GM19240 (cell line): ENCODE data around the gene GCH1.
"Not testable (repeated sequence)": the region's sequence is repeated elsewhere in the genome, so short reads cannot be mapped to it uniquely, and the experiment has no call there.

ENCODE experiments used
- DNase-seq: peaks from one replicate; pipeline ENCODE4 v3.0.0; 2011; ENCODE audit warnings: low spot score; ENCODE audit not compliant: insufficient read length

The GCH1 gene, protein sequence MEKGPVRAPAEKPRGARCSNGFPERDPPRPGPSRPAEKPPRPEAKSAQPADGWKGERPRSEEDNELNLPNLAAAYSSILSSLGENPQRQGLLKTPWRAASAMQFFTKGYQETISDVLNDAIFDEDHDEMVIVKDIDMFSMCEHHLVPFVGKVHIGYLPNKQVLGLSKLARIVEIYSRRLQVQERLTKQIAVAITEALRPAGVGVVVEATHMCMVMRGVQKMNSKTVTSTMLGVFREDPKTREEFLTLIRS

DNA sequence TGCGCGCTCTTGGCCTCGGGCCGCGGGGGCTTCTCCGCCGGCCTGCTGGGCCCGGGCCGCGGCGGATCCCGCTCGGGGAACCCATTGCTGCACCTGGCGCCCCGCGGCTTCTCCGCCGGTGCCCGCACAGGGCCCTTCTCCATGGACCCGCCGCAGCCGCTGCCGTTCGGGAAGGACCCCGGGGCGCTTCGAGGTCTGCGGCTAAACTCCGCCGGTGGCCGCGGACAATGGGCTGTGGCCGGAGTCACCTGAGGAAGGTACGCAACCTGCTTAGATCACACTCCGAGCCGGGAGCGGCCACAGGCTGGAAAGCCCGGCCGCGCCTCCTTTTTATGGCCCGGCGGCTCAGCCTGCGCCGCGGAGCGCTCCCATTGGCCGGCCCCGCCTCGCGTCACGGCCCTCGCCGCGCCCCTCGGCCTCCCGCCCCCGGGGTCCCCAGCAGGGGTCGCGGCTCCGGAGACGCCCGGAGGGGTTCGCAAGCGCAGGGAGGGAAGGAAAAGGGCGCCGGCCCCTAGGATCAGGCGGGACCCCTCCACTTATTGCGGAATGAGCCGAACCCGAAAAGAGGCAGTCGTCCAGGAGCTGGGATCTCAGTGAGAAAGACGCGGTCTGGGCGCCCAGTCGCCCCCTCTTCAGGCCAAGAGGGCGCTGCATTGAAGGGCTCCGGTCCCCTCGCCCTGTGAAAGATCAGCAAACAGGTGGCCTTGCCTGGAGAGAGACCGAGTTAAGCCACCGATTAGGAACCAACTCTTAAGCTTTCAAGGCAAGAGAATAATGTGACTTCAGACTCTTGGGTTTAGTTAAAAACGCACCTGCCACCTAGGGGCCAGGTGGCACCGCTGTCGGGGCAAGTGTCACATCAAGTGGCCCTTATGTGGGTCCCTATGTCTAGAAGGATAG is at the start of gene GCH1:
Gene GCH1 (minus strand): TSS at position 306 of the 900 bp plus-strand sequence. CDS start 163 bp downstream, at position 143.
- no peak for DNase-seq

DNA sequence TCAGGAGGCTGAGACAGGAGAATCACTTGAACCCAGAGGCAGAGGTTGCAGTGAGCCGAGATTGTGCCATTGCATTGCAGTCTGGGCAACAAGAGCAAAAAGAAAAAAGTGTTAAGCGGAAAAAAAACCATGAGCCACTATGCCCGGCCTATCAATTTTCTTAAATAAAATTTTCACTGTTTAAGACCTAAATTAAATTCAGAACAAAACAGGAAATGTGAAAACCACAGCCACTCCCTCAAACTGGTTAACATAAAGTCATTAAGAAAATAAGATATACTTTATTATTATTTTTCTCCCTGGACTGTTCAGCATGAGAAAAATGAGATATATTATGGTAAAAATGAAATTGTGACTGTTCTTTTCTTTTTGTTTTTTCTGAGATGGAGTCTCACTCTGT is 44.6 kb upstream of the GCH1 start:
- no peak for DNase-seq

DNA sequence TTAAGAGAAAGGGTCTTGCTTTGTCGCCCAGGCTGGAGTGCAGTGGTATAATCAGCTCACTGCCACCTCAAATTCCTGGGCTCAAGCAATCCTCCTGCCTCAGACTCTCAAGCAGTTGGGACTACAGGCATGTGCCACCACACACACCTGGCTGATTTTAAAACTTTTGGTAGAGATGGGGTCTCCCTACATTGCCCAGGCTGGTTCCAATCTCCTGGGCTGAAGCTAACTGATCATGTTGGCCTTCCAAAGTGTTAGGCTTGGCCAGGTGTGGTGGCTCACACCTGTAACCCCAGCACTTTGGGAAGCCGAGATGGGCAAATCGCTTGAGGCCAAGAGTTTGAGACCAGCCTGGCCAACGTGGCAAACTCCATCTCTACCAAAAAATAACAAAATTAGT is 43.9 kb upstream of the GCH1 start:
- no peak for DNase-seq

DNA sequence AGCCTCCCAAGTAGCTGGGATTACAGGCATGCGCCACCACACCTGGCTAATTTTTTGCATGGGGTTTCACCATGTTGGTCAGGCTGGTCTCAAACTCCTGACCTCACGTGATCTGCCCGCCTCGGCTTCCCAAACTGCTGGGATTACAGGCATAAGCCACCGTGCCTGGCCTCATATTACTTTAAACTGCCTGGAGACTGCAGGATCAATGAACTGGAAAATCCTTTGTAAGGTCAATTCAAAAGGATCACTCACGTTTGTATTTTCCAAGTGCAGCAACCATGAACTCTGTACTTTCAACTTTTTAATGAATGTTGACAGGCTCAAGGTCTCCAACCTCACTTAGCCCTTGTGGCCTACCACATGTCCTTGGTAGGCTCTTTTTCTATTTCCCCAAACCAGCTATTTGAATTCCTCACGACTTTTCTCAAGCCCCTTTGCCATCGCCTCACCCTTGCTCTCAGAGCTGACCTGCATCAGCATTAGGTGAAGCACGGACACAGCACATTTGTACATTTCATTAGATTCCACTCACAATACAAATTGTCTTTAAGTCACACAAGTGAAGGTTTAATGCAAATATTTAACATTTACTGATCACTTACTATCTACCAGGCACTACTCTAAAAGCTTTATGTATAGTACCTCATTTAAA is 42.2 kb upstream of the GCH1 start:
- no peak for DNase-seq

DNA sequence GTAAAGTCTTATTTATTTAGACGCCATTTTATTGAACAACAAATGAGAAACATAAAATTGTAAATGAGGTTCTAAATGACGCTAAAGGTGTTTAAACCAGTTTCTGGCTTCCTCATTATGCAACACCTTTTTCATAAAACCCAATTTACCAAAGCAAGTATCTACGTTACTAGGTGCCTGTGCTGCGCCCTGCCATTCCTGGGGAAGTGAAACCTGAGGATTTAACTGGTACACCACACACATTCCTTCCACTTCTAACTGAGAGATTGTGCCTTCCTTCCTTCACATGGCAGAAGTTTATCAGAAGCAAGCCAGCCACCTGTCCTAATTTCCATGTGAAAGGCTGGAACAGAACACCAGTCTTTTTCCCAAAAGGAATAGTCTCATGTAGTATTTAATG is 40.3 kb upstream of the GCH1 start:
- DNase-seq = no peak

DNA sequence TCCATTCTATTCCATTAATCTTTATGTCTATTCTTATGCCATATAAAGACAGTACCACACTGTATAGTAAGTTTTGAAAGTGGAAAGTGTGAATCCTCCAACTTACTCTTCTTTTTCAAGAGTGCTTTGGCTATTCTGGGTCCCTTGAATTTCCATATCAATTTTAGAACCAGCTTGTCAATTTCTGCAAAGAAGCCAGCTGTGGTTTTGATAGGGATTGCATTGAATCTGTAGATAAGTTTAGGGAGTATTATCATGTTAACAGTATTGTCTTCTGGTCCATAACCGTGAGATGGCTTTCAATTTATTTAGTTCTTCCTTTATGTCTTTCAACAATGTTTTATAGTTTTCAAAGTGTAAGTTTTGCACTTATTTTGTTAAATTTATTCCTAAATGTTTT is 34.2 kb upstream of the GCH1 start:
- no peak for DNase-seq

DNA sequence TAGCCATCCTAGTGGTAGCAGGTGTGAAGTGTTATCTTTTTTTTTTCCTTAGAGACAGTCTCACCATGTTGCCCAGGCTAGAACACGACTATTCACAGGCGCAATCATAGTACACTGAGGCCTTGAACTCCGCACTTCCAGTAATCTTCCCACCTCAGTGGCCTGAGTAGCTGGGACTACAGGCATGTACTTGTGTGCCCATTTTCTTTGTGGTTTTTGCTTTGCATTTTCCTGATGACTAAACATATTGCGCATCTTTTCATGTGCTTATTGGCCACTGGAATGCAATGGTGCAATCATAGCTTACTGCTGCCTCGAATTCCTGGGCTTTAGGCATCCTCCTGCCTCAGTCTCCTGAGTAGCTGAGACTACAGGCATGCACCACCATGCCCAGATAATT is 33.3 kb upstream of the GCH1 start:
- DNase-seq = no peak

DNA sequence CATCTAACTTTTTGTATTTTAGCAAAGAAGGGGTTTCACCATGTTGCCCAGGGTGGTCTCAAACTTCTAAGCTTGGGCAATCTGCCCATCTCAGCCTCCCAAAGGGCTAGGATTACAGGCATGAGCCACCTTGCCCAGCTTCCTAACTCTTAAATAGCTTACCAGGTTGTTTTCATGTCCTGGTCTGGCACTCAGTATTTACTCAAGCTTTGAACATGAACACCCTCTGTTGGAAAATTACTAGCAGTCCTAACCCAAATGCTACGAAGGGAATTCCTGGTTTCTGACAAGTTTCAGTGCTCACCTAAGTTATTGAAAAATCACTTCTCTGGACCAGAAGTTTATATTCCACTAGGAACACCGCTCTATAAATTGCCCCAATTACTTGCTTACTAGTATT is 32.5 kb upstream of the GCH1 start:
- no peak for DNase-seq

DNA sequence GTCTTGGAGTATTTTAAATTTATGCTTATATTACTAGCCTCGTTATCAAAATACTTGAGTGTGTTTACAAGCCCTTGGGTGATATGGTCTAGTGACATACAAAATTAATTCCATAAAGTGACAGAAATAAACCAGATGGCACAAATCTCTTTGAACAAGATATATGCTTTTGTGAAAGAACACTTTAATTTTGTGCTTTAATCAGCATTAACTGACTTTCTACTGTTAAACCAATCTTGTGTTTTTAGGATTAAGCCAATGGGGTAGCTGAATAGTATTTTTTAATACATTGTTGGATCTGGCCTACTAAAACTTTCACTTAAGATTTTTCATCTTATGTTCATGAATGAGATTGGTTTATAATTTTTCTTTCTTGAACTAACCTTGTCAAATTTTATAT is 30.4 kb upstream of the GCH1 start:
- no peak for DNase-seq

DNA sequence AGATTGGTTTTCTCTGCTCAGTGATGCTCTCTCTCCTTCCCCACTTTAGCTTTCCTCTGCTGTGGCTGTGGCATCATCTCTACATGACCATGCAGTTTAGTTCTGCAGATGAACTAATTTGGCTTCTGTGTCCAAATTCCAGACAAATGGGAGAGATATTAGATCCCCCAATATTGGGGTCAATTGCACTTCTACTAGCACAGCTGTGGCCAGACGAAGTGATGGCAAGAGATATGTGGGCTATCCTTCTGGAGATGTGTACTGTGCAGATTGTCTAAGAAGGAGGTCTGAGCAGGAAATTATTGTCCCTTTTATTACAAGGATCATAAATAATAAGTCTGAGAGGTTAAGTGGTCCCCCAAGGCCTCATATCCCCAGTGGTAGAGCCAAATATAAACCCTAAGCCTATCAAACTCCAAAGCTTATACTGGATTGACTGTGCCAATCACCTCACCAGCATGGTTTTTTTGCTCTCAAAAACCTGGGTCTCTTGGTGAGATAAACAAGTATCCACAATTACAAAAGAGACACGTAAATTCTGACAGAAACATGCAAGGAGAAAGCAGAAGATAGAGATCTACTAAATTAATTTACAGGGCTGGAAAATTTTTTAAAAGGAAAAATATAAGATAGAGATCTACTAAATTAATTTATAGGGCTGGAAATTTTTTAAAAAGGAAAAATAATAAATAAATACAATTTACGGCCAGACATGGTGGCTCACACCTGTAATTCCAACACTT is 29.1 kb upstream of the GCH1 start:
- DNase-seq = no peak

DNA sequence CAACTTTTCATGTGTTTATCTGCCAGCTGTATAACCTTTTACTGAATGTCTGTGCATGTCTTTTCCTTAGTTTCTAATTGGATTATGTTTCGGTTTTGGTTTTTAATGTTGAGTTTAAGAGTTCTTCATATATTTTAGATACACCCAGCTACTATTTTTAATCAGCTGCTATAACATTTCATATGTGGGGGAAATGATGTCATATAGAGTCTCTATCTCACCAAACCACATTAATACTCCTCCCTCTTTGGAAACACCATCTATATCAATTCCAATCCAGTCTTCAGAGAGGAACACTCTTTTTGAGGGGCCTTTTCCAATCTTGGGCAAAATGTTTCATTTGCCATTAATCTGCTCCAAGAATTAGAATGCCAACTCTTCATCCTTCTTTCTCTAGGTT is 28.5 kb upstream of the GCH1 start:
- DNase-seq = no peak

DNA sequence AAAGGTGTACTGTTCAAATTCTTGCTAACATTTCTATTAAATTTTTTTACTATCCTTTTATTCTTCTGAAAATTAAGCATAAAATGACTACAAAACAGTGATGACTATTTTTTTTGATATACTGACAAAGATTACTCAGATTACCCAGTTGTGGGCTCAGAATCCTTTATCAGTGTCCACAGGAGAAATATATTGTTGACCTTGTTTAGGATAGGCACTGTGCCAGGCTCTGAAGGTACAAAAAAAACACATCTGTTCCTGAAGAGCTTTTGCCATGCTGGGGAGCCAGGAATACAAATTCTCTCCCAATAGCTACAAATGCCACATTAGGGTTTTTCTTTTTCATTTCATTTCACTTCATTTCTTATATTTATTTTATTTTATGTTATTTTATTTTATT is 26.9 kb upstream of the GCH1 start:
- DNase-seq = no peak

DNA sequence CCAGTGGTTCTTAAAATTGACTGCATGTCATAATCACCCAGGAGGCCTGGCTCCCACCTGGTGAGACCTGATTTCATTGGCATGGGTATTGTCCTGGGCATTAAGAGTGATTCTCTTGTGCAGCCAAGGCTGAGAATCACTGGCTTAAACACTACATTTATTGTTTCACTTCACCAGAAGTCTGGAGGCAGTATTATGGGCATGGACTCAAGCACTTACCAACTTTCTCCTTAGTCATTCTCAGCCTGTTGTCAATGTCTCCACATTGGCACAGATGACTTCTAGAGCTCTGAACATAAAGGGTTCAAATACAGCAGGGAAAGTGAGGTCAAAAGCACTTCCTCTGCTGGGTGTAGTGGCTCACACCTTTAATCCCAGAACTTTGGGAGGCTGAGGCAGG is 25.6 kb upstream of the GCH1 start:
- no peak for DNase-seq

DNA sequence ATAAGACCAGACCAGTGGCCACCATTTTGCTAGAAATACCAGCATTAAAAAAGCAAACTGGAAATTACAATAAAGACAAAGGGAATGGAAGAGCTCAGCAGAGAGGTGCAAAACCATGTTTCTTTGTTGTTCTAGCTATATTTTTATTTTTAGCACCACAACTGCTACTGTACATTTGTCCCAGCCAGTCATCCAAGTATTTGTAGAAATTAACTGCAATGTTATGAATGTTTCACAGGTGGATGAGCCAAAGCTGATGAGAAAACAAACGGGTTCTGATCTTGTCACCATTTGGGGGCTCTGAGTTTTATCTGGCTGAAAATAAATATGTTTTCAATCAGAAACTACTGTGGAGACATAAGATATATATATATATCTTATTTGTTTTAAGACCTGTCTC is 24.9 kb upstream of the GCH1 start:
- no peak for DNase-seq

DNA sequence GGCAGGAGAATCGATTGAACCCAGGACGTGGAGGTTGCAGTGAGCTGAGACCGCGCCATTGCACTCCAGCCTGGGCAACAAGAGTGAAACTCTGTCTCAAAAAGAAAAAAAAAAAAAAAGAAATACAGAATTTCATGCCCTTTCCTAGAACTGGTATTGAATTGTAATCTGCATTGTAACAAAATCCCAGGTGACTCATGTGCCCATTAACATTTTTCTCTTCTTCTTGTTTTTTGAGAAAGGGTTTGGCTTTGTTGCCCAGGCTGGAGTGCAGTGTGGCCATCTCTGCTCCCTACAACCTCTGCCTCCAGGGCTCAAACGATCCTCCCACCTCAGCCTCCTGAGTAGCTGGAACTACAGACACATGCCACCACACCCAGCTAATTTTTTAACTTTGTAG is 23.9 kb upstream of the GCH1 start:
- not testable (repeated sequence) for DNase-seq

DNA sequence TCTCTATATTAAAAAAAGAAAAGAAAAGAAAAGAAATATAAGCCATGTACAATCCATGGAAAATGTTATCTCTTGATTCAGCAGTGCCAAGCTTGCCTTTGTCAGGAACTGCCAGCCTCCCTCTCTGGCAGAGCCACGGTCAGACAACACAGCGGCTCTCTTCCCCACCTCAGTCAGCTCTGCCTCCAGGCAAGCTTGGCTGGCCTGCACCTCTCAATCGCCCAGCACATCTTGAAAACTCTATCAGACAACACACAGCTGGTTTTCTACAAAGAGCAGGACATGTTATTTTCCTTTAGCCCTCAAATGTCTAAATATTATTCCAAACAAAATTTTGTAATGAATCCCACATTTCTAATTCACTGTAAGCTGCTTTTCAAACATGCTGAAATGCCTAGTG is 20.0 kb upstream of the GCH1 start:
- DNase-seq = no peak

DNA sequence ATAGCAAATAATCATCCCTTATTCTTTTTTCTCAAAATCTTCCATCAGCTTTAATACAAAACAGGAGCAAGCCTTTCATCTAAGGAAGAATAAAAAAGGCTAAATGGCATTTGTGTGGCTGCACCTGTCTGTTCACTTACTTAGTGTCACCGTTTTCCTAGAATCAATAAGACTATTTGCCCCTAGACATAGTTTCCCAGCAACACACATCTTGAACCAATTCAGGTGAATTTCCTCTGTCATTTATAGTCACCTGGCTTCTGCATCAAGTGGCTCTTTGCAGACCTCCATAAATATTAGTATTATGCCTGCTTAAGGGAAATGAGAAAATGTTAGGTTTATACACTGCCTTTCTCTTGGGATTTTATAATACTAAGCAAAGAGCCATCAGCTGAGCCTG is 17.4 kb upstream of the GCH1 start:
- DNase-seq = no peak

DNA sequence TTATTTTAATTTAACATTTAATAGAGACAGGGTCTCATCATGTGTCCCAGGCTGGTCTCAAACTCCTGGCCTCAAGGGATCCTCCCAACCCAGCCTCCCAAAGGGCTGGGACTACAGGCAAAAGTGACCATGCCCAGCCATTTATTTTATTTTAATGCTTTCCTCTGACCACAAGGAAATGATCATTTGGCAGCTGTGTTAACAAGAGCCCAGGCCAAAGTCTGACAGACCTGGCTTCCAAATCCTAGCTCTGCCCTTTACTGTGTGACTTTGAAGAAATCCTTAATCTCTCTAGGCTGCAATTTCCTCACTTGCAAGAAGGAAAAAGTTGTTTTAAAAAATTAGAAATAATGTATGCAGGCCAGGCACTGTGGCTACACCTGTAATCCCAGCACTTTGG is 16.7 kb upstream of the GCH1 start:
- DNase-seq = no peak

DNA sequence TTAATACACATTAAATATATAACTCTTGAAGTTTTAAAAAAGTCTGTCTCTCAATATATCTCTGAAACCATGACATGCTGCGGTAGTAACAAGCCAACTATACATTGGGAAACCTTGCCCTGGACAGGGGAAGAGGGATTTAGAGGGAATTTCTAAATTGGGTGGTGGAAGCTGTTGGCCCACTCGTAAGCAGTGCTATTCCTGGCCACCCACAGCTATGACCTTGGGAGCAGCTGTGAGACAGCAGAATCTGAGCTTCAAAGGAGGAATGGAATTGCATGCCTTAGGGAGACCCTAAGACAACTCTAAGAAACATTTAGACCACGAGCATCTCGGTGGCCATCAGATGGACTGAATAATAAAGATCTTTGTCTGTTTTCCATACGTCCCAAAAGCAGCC is 15.8 kb upstream of the GCH1 start:
- DNase-seq = no peak

DNA sequence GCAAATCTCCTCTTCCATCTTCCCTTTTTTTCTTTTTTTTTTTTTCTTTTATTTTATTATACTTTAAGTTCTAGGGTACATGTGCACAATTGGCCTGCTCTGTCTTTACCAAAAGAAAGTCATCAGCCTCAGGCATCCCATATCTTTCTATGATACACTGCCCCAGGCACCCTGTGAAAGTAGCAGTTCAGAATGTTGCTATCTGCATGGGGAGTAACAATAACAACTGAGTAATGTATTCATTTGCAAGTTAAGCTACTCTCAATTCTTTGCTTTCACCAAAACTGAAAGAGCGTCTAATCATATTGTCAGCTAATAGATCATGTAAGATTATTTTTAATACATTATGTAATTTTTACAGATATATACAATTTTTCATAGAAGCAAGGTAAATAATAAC is 13.5 kb upstream of the GCH1 start:
- no peak for DNase-seq

DNA sequence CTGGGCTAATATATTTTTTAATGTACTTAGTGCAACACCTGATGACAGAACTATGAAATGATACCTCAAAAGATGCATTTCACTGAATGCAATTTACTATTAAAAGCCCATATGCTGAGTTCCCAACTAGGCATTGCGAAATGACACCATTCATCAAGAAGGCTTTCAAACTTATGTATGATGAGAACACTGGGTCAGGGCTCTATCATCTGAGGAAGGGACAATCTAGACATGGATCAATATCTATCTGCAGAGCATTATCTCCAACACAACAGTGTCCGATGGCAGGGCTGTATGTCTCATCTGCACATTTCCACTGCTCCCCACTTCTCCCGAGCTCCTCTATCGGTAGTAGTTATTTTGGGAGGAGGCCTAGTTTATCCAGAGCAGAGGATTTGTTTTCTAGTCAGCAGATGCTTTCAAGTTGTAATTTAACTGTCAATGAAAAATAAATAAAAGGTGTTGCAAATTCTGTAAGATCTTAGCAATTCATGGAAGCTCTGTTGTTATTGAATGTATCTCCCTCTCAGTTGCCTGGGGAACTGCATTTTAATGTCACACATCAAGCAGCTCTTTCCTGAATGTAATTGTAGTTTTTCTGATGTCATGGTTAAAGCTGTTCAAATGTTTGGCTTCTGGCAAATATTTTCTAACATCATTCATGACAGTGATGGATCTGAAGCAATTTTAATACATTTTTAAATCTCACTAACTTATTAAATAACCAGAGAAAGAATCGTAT is 7.4 kb upstream of the GCH1 start:
- no peak for DNase-seq
